ENCODE measurements around the gene CHPT1. TPM values are rescaled to one million over a fixed set of nuclear protein-coding genes. Genes with fewer than 3 reads are reported as not detected.
A peak's percentile ranks its signal among the peaks of the same experiment; 100 is the strongest.

The CHPT1 gene
- total and polyA plus RNA-seq, 4 donors = 48.5 to 53.1 (median 50.7) TPM

DNA sequence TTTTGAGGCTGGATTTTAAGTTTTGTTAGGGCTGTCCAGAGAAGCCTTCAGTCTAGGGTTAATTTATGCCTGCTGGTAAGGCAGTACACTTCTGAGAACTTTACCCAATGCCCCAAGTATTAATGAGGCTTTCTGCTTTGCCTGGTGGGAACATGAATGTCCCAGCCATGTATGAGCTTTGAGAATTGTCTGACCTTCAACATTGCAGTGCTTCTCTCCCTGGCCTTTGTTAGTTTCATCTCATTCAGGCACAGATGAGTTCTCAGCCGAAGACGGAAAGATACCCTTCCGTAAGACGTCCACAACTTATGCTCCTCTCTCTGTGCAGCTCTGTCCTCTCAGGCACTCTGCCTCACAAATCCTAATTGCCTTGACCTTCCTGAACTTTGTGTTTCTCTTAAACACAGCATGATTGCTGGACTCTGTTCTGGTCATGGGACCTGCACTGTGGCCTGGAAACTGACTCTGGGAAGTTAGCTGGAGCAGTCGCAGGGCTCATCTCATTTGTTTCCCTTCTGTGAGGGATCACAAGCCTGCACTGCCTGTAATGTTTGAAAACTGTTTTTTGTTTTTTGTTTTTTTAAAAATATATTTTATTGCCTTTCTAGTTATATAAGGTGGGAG, 15.7 kb downstream of the CHPT1 start:
- no peaks in the 10 kb centered on the region for H3K4me1 ChIP-seq (ENCODE audit: control insufficient read depth, insufficient read depth, low read length)
- H3K9me3 ChIP-seq (ENCODE audit: control insufficient read depth, insufficient read depth, low read length) = no peaks in the 10 kb centered on the region
- no peaks in the 10 kb centered on the region for H3K36me3 ChIP-seq (ENCODE audit: control insufficient read depth, insufficient read depth, low read length)
- H3K4me3 ChIP-seq (ENCODE audit: low read depth, low read length) = peak overlapping the region; percentile 3
- H3K27me3 ChIP-seq (ENCODE audit: control insufficient read depth, insufficient read depth, low read length) = no peaks in the 10 kb centered on the region
- H3K27ac ChIP-seq (ENCODE audit: low read depth, low read length) = peak overlapping the region; percentile 74
- peak in 1 of 6 donors; percentile 66 for DNase-seq (ENCODE audit: low read depth in 4 of 6, low spot score in 6 of 6)
- WGBS (ENCODE audit: insufficient coverage) = 28% methylated on average over 4 of the region's 5 CpGs

GRCh38 chr12:101713930-101714329, 16.5 kb downstream of the CHPT1 start:
- no CpG with 5 or more reads among the region's 2 CpGs for WGBS (ENCODE audit: insufficient coverage)
- Histone ChIP-seq H3K27me3 (ENCODE audit: control insufficient read depth, insufficient read depth, low read length) (no peaks in the 10 kb centered on the region), H3K9me3 (ENCODE audit: control insufficient read depth, insufficient read depth, low read length) (no peaks in the 10 kb centered on the region), H3K4me1 (ENCODE audit: control insufficient read depth, insufficient read depth, low read length) (no peaks in the 10 kb centered on the region), H3K36me3 (ENCODE audit: control insufficient read depth, insufficient read depth, low read length) (no peaks in the 10 kb centered on the region), H3K27ac (ENCODE audit: low read depth, low read length) (peak overlapping the region; percentile 74), H3K4me3 (ENCODE audit: low read depth, low read length) (no peak overlapping the region)
- DNase-seq (ENCODE audit: low read depth in 4 of 6, low spot score in 6 of 6) = no peak

- no peak for DNase-seq (ENCODE audit: low read depth in 4 of 6, low spot score in 6 of 6)
- Histone ChIP-seq H3K4me3 (ENCODE audit: low read depth, low read length) (no peak overlapping the region), H3K27ac (ENCODE audit: low read depth, low read length) (no peak overlapping the region), H3K27me3 (ENCODE audit: control insufficient read depth, insufficient read depth, low read length) (no peaks in the 10 kb centered on the region), H3K4me1 (ENCODE audit: control insufficient read depth, insufficient read depth, low read length) (no peaks in the 10 kb centered on the region), H3K9me3 (ENCODE audit: control insufficient read depth, insufficient read depth, low read length) (no peaks in the 10 kb centered on the region), H3K36me3 (ENCODE audit: control insufficient read depth, insufficient read depth, low read length) (no peaks in the 10 kb centered on the region)
- WGBS (ENCODE audit: insufficient coverage) = no CpG with 5 or more reads among the region's 3 CpGs
These were observed 17.5 kb downstream of the CHPT1 start for GRCh38 chr12:101714877-101715444.

- no peak for DNase-seq (ENCODE audit: low read depth in 4 of 6, low spot score in 6 of 6)
- H3K9me3 ChIP-seq (ENCODE audit: control insufficient read depth, insufficient read depth, low read length) = no peaks in the 10 kb centered on the region
- H3K27me3 ChIP-seq (ENCODE audit: control insufficient read depth, insufficient read depth, low read length) = no peaks in the 10 kb centered on the region
- peaks cover 13% of the 10 kb centered on the region for H3K36me3 ChIP-seq (ENCODE audit: control insufficient read depth, insufficient read depth, low read length)
- no peaks in the 10 kb centered on the region for H3K4me1 ChIP-seq (ENCODE audit: control insufficient read depth, insufficient read depth, low read length)
- H3K4me3 ChIP-seq (ENCODE audit: low read depth, low read length) = no peak overlapping the region
- no peak overlapping the region for H3K27ac ChIP-seq (ENCODE audit: low read depth, low read length)
These were observed 22.1 kb downstream of the CHPT1 start for GRCh38 chr12:101719566-101719965.

- H3K4me1 ChIP-seq (ENCODE audit: control insufficient read depth, insufficient read depth, low read length) = no peaks in the 10 kb centered on the region
- DNase-seq (ENCODE audit: low read depth in 4 of 6, low spot score in 6 of 6) = no peak
- no peak overlapping the region for H3K27ac ChIP-seq (ENCODE audit: low read depth, low read length)
- H3K9me3 ChIP-seq (ENCODE audit: control insufficient read depth, insufficient read depth, low read length) = no peaks in the 10 kb centered on the region
- H3K36me3 ChIP-seq (ENCODE audit: control insufficient read depth, insufficient read depth, low read length) = peaks cover 13% of the 10 kb centered on the region
- no peaks in the 10 kb centered on the region for H3K27me3 ChIP-seq (ENCODE audit: control insufficient read depth, insufficient read depth, low read length)
- no peak overlapping the region for H3K4me3 ChIP-seq (ENCODE audit: low read depth, low read length)
These were observed 22.7 kb downstream of the CHPT1 start for GRCh38 chr12:101720118-101720517.

DNA sequence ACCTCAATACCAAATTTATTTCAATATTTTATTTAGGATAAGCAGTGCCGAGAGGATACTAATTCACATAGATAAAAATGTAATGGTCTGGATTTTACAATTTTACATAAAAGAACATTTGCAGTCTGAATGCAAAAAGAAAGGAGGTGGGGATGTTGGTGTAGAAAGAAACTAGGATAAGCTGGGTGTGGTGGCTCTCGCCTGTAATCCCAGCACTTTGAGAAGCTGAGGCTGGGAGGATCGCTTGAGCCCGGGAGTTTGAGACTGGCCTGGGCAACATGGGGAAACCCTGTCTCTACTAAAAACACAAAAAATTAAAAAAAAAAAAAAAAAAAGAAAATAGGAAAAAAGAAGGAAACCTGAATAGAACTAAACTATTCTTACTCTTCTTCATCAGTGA, 25.0 kb downstream of the CHPT1 start:
- 100% methylated on average over 1 of the region's 4 CpGs for WGBS (ENCODE audit: insufficient coverage)

GRCh38 chr12:101727098-101727497, 29.7 kb downstream of the CHPT1 start:
- Histone ChIP-seq H3K36me3 (ENCODE audit: control insufficient read depth, insufficient read depth, low read length) (peaks cover 12% of the 10 kb centered on the region), H3K27ac (ENCODE audit: low read depth, low read length) (no peak overlapping the region), H3K4me1 (ENCODE audit: control insufficient read depth, insufficient read depth, low read length) (no peaks in the 10 kb centered on the region), H3K4me3 (ENCODE audit: low read depth, low read length) (no peak overlapping the region), H3K9me3 (ENCODE audit: control insufficient read depth, insufficient read depth, low read length) (no peaks in the 10 kb centered on the region), H3K27me3 (ENCODE audit: control insufficient read depth, insufficient read depth, low read length) (no peaks in the 10 kb centered on the region)
- DNase-seq (ENCODE audit: low read depth in 4 of 6, low spot score in 6 of 6) = no peak

More for the DNA sequence above, 25.0 kb downstream of the CHPT1 start:
- H3K27me3 ChIP-seq (ENCODE audit: control insufficient read depth, insufficient read depth, low read length) = no peaks in the 10 kb centered on the region
- H3K4me1 ChIP-seq (ENCODE audit: control insufficient read depth, insufficient read depth, low read length) = no peaks in the 10 kb centered on the region
- peaks cover 13% of the 10 kb centered on the region for H3K36me3 ChIP-seq (ENCODE audit: control insufficient read depth, insufficient read depth, low read length)
- no peak overlapping the region for H3K4me3 ChIP-seq (ENCODE audit: low read depth, low read length)
- H3K9me3 ChIP-seq (ENCODE audit: control insufficient read depth, insufficient read depth, low read length) = no peaks in the 10 kb centered on the region
- no peak for DNase-seq (ENCODE audit: low read depth in 4 of 6, low spot score in 6 of 6)
- H3K27ac ChIP-seq (ENCODE audit: low read depth, low read length) = no peak overlapping the region

GRCh38 chr12:101729842-101730241, 32.4 kb downstream of the CHPT1 start:
- no peak for DNase-seq (ENCODE audit: low read depth in 4 of 6, low spot score in 6 of 6)
- H3K27ac ChIP-seq (ENCODE audit: low read depth, low read length) = no peak overlapping the region
- no peaks in the 10 kb centered on the region for H3K4me1 ChIP-seq (ENCODE audit: control insufficient read depth, insufficient read depth, low read length)
- H3K9me3 ChIP-seq (ENCODE audit: control insufficient read depth, insufficient read depth, low read length) = no peaks in the 10 kb centered on the region
- no peak overlapping the region for H3K4me3 ChIP-seq (ENCODE audit: low read depth, low read length)
- H3K27me3 ChIP-seq (ENCODE audit: control insufficient read depth, insufficient read depth, low read length) = no peaks in the 10 kb centered on the region
- H3K36me3 ChIP-seq (ENCODE audit: control insufficient read depth, insufficient read depth, low read length) = peaks cover 15% of the 10 kb centered on the region

DNA sequence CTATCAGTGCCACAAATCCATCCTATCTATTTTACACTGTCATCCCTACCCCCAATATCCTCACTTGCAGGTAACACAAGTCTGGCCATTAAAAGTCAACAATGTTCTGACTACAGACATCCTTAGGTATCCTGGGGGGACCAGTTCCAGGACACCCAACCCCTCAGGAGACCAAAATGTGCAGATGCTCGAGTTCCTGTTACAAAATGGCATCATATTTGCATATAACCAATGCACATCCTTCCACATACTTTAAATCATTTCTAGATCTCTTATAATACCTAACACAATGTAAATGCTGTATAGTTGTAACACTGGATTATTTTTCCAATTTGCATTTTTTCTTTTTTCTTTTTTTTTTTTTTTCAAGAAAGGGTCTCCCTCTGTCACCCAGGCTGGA, 34.9 kb downstream of the CHPT1 start:
- Histone ChIP-seq H3K4me3 (ENCODE audit: low read depth, low read length) (no peak overlapping the region), H3K27ac (ENCODE audit: low read depth, low read length) (no peak overlapping the region), H3K9me3 (ENCODE audit: control insufficient read depth, insufficient read depth, low read length) (no peaks in the 10 kb centered on the region), H3K27me3 (ENCODE audit: control insufficient read depth, insufficient read depth, low read length) (no peaks in the 10 kb centered on the region), H3K4me1 (ENCODE audit: control insufficient read depth, insufficient read depth, low read length) (no peaks in the 10 kb centered on the region), H3K36me3 (ENCODE audit: control insufficient read depth, insufficient read depth, low read length) (peaks cover 15% of the 10 kb centered on the region)
- no peak for DNase-seq (ENCODE audit: low read depth in 4 of 6, low spot score in 6 of 6)
- WGBS (ENCODE audit: insufficient coverage) = no CpG with 5 or more reads among the region's 1 CpG

DNA sequence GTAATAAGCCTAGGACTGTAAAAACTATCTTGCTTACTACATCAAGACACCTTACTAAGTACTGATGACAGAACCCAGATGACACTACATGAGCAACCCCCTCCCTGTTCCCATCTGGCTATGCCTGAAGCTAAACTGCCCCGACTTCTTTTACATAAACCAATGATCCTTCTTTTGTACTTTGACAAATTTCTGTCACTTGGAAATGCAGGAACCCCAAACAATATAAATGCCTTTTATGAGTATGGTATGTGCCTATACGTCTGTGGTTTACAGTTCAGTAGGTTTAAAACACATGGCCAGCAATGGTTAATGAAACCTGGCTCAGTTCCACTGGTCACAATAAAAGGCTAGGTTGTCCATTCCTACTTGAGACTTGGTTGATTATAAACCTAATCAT, 35.7 kb downstream of the CHPT1 start:
- Histone ChIP-seq H3K27me3 (ENCODE audit: control insufficient read depth, insufficient read depth, low read length) (no peaks in the 10 kb centered on the region), H3K4me3 (ENCODE audit: low read depth, low read length) (no peak overlapping the region), H3K9me3 (ENCODE audit: control insufficient read depth, insufficient read depth, low read length) (no peaks in the 10 kb centered on the region), H3K4me1 (ENCODE audit: control insufficient read depth, insufficient read depth, low read length) (no peaks in the 10 kb centered on the region), H3K36me3 (ENCODE audit: control insufficient read depth, insufficient read depth, low read length) (peaks cover 14% of the 10 kb centered on the region), H3K27ac (ENCODE audit: low read depth, low read length) (no peak overlapping the region)
- no peak for DNase-seq (ENCODE audit: low read depth in 4 of 6, low spot score in 6 of 6)
- WGBS (ENCODE audit: insufficient coverage) = no CpG with 5 or more reads among the region's 2 CpGs

Measured in spinal cord (tissue), 10 donors.